CD4-positive, alpha-beta T cell treated with Interleukin-15 for 1 hour (primary cell): ENCODE data around the gene C9orf78.
A peak's percentile ranks its signal among the peaks of the same experiment; 100 is the strongest.
"Not testable (repeated sequence)": the region's sequence is repeated elsewhere in the genome, so short reads cannot be mapped to it uniquely, and the experiment has no call there.

Experiments
- DNase-seq: peaks from one replicate; pipeline ENCODE4 v3.0.0-alpha.2; 2020

The C9orf78 gene

GRCh38 chr9:129809346-129809745 is 25.7 kb downstream of the C9orf78 start:
- DNase-seq = no peak

GRCh38 chr9:129806061-129806460 is 29.0 kb downstream of the C9orf78 start:
- no peak for DNase-seq

GRCh38 chr9:129803676-129804060 is 31.4 kb downstream of the C9orf78 start:
- DNase-seq = no peak

GRCh38 chr9:129802833-129803675 is 32.0 kb downstream of the C9orf78 start, which contains the start of gene TOR1B:
TOR1B (plus strand) TSS chr9:129803184; CDS start chr9:129803213, 29 bp downstream.
- DNase-seq = peak; percentile 94

- no peak for DNase-seq
Measured at GRCh38 chr9:129801504-129801903, 33.6 kb downstream of the C9orf78 start.

- no peak for DNase-seq
Measured at GRCh38 chr9:129798973-129799372, 36.1 kb downstream of the C9orf78 start.

GRCh38 chr9:129796029-129796428 is 39.0 kb downstream of the C9orf78 start:
- DNase-seq = not testable (repeated sequence)

GRCh38 chr9:129794549-129794948 is 40.5 kb downstream of the C9orf78 start:
- DNase-seq = no peak

- no peak for DNase-seq
Measured at GRCh38 chr9:129786481-129786880, 48.6 kb downstream of the C9orf78 start.

- no peak for DNase-seq
Measured at GRCh38 chr9:129785866-129786265, 49.2 kb downstream of the C9orf78 start.

GRCh38 chr9:129784970-129785369 is 50.1 kb downstream of the C9orf78 start:
- not testable (repeated sequence) for DNase-seq

- DNase-seq = peak; percentile 73
Measured at GRCh38 chr9:129783516-129784361, 51.3 kb downstream of the C9orf78 start.

GRCh38 chr9:129781981-129782380 is 53.1 kb downstream of the C9orf78 start:
- no peak for DNase-seq

GRCh38 chr9:129781131-129781530 is 53.9 kb downstream of the C9orf78 start:
- no peak for DNase-seq

GRCh38 chr9:129779560-129780190 is 55.4 kb downstream of the C9orf78 start:
- DNase-seq = no peak

- DNase-seq = no peak
Measured at GRCh38 chr9:129778469-129778868, 56.6 kb downstream of the C9orf78 start.

GRCh38 chr9:129777769-129778130 is 57.3 kb downstream of the C9orf78 start:
- peak; percentile 19 for DNase-seq
